ENCODE results near the gene ITGB7.

ITGB7 gene

GRCh38 chr12:53169644-53170043, 37.4 kb downstream of the ITGB7 start:
- TF ChIP-seq EGR1 (IDR thresholded peaks at IDR 0.05) (no peak), ZBTB7A (IDR thresholded peaks at IDR 0.05; ENCODE audit: low read depth) (no peak), YY1 (IDR thresholded peaks at IDR 0.05; ENCODE audit: low read depth) (no peak), FOXM1 (IDR thresholded peaks at IDR 0.05; ENCODE audit: borderline replicate concordance, low read depth) (no peak)

- TF ChIP-seq TEAD4 (IDR thresholded peaks at IDR 0.05): no peak
- no peak for TF ChIP-seq TCF12 (IDR thresholded peaks at IDR 0.05; ENCODE audit: low read depth)
- no peak for TF ChIP-seq NFIC (IDR thresholded peaks at IDR 0.05)
These were observed 40.2 kb downstream of the ITGB7 start for GRCh38 chr12:53166837-53167236.

- TF ChIP-seq EP300 (IDR thresholded peaks at IDR 0.05; ENCODE audit: borderline replicate concordance) (no peak), EGR1 (IDR thresholded peaks at IDR 0.05) (no peak), REST (IDR thresholded peaks at IDR 0.05; ENCODE audit: low read depth) (no peak), MAX (IDR thresholded peaks at IDR 0.05) (no peak), RAD21 (IDR thresholded peaks at IDR 0.05; ENCODE audit: low read depth) (no peak), TCF12 (IDR thresholded peaks at IDR 0.05; ENCODE audit: low read depth) (no peak), ZBTB7A (IDR thresholded peaks at IDR 0.05; ENCODE audit: low read depth) (no peak), TEAD4 (IDR thresholded peaks at IDR 0.05) (no peak), FOXM1 (IDR thresholded peaks at IDR 0.05; ENCODE audit: borderline replicate concordance, low read depth) (no peak), YY1 (IDR thresholded peaks at IDR 0.05; ENCODE audit: low read depth) (no peak), TAF1 (IDR thresholded peaks at IDR 0.05; ENCODE audit: low read depth) (no peak), USF1 (IDR thresholded peaks at IDR 0.05) (no peak), CREB1 (IDR thresholded peaks at IDR 0.05; ENCODE audit: low read depth) (no peak), CEBPB (IDR thresholded peaks at IDR 0.05) (no peak), NFIC (IDR thresholded peaks at IDR 0.05) (no peak)
These were observed 45.7 kb downstream of the ITGB7 start for GRCh38 chr12:53161119-53161911.

- TF ChIP-seq MAX (IDR thresholded peaks at IDR 0.05) (no peak), FOXM1 (IDR thresholded peaks at IDR 0.05; ENCODE audit: borderline replicate concordance, low read depth) (no peak), YY1 (IDR thresholded peaks at IDR 0.05; ENCODE audit: low read depth) (no peak), TCF12 (IDR thresholded peaks at IDR 0.05; ENCODE audit: low read depth) (no peak), CREB1 (IDR thresholded peaks at IDR 0.05; ENCODE audit: low read depth) (no peak), TAF1 (IDR thresholded peaks at IDR 0.05; ENCODE audit: low read depth) (no peak), NFIC (IDR thresholded peaks at IDR 0.05) (no peak), ZBTB7A (IDR thresholded peaks at IDR 0.05; ENCODE audit: low read depth) (no peak), EP300 (IDR thresholded peaks at IDR 0.05; ENCODE audit: borderline replicate concordance) (no peak), REST (IDR thresholded peaks at IDR 0.05; ENCODE audit: low read depth) (no peak)
These were observed 46.4 kb downstream of the ITGB7 start for GRCh38 chr12:53160673-53161072.

GRCh38 chr12:53160000-53160399, 47.1 kb downstream of the ITGB7 start:
- TF ChIP-seq FOXM1 (IDR thresholded peaks at IDR 0.05; ENCODE audit: borderline replicate concordance, low read depth) (no peak), REST (IDR thresholded peaks at IDR 0.05; ENCODE audit: low read depth) (no peak), TAF1 (IDR thresholded peaks at IDR 0.05; ENCODE audit: low read depth) (no peak), USF1 (IDR thresholded peaks at IDR 0.05) (no peak), CEBPB (IDR thresholded peaks at IDR 0.05) (no peak), NFIC (IDR thresholded peaks at IDR 0.05) (no peak), RAD21 (IDR thresholded peaks at IDR 0.05; ENCODE audit: low read depth) (no peak), ZBTB7A (IDR thresholded peaks at IDR 0.05; ENCODE audit: low read depth) (no peak), TCF12 (IDR thresholded peaks at IDR 0.05; ENCODE audit: low read depth) (no peak), EP300 (IDR thresholded peaks at IDR 0.05; ENCODE audit: borderline replicate concordance) (no peak), MAX (IDR thresholded peaks at IDR 0.05) (no peak), TEAD4 (IDR thresholded peaks at IDR 0.05) (no peak), YY1 (IDR thresholded peaks at IDR 0.05; ENCODE audit: low read depth) (no peak), CREB1 (IDR thresholded peaks at IDR 0.05; ENCODE audit: low read depth) (no peak), EGR1 (IDR thresholded peaks at IDR 0.05) (no peak)
